ENCODE results near the gene SSBP3. TPM values are rescaled to one million over a fixed set of nuclear protein-coding genes. Genes with fewer than 3 reads are reported as not detected.
"Not testable (repeated sequence)": the region's sequence is repeated elsewhere in the genome, so short reads cannot be mapped to it uniquely, and the experiment has no call there.

Gene SSBP3
- total and polyA plus RNA-seq, 2 of the 13 experiments (the other 11 are each of a cell fraction or from before 2014, with no cell fraction given): 8.5 to 17.6 TPM

DNA sequence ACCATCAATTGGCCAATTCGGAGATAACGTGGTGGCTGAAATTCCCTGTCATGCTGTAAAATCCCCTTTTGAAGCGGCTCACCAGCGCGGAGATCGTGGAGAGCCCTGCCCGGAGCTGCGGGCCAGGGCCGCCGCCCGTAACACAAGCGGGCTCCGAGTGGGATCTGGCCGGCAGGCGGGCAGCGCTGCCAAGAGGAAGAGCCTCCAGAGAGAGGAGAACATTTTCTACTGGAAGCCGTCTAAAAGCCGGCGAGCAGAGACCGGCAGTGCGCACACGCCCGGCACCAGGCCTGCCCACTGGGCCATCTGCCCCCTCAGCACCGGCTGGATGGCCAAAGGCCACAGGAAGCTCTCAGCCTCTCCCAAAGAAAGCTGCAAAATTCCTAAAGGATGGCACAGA is 15.5 kb downstream of the SSBP3 start (continued):
- TF ChIP-seq, protein P1, sequence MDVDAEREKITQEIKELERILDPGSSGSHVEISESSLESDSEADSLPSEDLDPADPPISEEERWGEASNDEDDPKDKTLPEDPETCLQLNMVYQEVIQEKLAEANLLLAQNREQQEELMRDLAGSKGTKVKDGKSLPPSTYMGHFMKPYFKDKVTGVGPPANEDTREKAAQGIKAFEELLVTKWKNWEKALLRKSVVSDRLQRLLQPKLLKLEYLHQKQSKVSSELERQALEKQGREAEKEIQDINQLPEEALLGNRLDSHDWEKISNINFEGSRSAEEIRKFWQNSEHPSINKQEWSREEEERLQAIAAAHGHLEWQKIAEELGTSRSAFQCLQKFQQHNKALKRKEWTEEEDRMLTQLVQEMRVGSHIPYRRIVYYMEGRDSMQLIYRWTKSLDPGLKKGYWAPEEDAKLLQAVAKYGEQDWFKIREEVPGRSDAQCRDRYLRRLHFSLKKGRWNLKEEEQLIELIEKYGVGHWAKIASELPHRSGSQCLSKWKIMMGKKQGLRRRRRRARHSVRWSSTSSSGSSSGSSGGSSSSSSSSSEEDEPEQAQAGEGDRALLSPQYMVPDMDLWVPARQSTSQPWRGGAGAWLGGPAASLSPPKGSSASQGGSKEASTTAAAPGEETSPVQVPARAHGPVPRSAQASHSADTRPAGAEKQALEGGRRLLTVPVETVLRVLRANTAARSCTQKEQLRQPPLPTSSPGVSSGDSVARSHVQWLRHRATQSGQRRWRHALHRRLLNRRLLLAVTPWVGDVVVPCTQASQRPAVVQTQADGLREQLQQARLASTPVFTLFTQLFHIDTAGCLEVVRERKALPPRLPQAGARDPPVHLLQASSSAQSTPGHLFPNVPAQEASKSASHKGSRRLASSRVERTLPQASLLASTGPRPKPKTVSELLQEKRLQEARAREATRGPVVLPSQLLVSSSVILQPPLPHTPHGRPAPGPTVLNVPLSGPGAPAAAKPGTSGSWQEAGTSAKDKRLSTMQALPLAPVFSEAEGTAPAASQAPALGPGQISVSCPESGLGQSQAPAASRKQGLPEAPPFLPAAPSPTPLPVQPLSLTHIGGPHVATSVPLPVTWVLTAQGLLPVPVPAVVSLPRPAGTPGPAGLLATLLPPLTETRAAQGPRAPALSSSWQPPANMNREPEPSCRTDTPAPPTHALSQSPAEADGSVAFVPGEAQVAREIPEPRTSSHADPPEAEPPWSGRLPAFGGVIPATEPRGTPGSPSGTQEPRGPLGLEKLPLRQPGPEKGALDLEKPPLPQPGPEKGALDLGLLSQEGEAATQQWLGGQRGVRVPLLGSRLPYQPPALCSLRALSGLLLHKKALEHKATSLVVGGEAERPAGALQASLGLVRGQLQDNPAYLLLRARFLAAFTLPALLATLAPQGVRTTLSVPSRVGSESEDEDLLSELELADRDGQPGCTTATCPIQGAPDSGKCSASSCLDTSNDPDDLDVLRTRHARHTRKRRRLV (CRISPR knock-in tag; IDR thresholded peaks at IDR 0.05): no peak
- TF ChIP-seq ZNF180 (CRISPR knock-in tag; IDR thresholded peaks at IDR 0.05; ENCODE audit: borderline replicate concordance, low read depth) (no peak), ZNF816 (CRISPR knock-in tag; IDR thresholded peaks at IDR 0.05; ENCODE audit: borderline replicate concordance) (no peak)

DNA sequence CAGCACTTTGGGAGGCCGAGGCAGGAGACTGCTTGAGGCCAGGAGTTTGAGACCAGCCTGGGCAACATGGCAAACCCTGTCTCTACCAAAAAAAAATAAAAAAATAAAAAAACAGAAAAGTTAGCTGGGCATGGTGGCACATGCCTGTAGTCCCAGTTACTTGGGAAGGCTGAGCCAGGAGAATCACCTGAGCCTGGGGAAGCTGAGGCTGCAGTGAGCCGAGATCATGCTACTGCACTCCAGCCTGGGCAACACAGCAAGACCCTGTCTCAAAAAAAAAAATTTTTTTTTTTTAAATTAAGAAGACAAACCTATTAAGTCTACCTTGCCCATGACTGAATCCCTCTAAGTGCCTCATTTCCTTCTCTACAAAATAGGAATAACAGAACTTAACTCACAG is 16.6 kb downstream of the SSBP3 start:
- intact Hi-C loops (cut with micrococcal nuclease; ENCODE audit: unreplicated experiment); H2AFZ ChIP-seq (ENCODE audit: low read length); POLR2A ChIA-PET; H4K20me1 ChIP-seq (ENCODE audit: insufficient read depth, low read length); H3K9ac ChIP-seq (ENCODE audit: insufficient read depth, low read depth, low read length); H3K27me3 ChIP-seq (ENCODE audit: control insufficient read depth in 1 of 2, insufficient read depth in 2 of 2, low read length in 2 of 2); ATAC-seq; H3K4me2 ChIP-seq (ENCODE audit: low read depth, low read length); H3K9me3 ChIP-seq (ENCODE audit: low read length); H3K79me2 ChIP-seq (ENCODE audit: insufficient read depth, low read length); in situ Hi-C loops (cut with HindIII; ENCODE audit: extremely low pct_ligation_motif_present, low pct_unique_long_range_greater_than_20kb); DNase-seq (ENCODE audit: low spot score); H3K4me3 ChIP-seq (replicated peaks in 1 of 3; ENCODE audit: insufficient read depth in 1 of 3, low read depth in 2 of 3, low read length in 3 of 3); FAIRE-seq; H3K27ac ChIP-seq (ENCODE audit: extremely low read length, insufficient read depth, low read length); H3K4me1 ChIP-seq (ENCODE audit: insufficient read depth, low read length); BruUV-seq (replicated peaks); CTCF ChIA-PET (ENCODE audit: low intra/inter-chr PET ratio, low total read pairs): not testable (repeated sequence)
- peaks cover 10 to 26% of the 10 kb centered on the region in 2 experiments; a peak in 4 of 5 replicates for H3K36me3 ChIP-seq (replicated peaks in 1 of 2; ENCODE audit: control insufficient read depth in 1 of 2, insufficient read depth in 2 of 2, low read length in 2 of 2)
- 96% methylated on average over 2 of the region's 2 CpGs for WGBS (ENCODE audit: low lambda C conversion rate)
